Esophagus muscularis mucosa (tissue), 4 donors: Measurements from ENCODE around the gene SLC39A3. TPM values are rescaled to one million over a fixed set of nuclear protein-coding genes. Genes with fewer than 3 reads are reported as not detected.

Experiments
- DNase-seq: peaks from one replicate; pipeline ENCODE4 v3.0.0-alpha.2; 2017; ENCODE audit errors: extremely low spot score
- H3K27ac ChIP-seq, 4 donors: fragments of 200-600 bp; sonication (generic); replicated peaks in 1 of 4; 1 replicate in 3 of 4; 2 replicates in 1 of 4; pipeline ENCODE4 v1.5.1; 2016 to 2019; ENCODE audit warnings: mild to moderate bottlenecking in 1 of 4
- H3K27me3 ChIP-seq, 4 donors: fragments of 200-600 bp; sonication (generic); one replicate each; pipeline versions ENCODE4 v1.5.1 to v1.6.0; 2016 to 2019
- H3K36me3 ChIP-seq, 4 donors: fragments of 200-600 bp; sonication (generic); one replicate each; pipeline ENCODE4 v1.5.1; 2016 to 2019
- H3K4me1 ChIP-seq, 4 donors: fragments of 200-600 bp; sonication (generic); one replicate each; pipeline ENCODE4 v1.5.1; 2016 to 2019
- H3K4me3 ChIP-seq, 4 donors: fragments of 200-600 bp; sonication (generic); 1 replicate in 2 of 4; 2 replicates in 2 of 4; pipeline ENCODE4 v1.5.1; 2016 to 2019; ENCODE audit warnings: mild to moderate bottlenecking in 4 of 4, moderate library complexity in 1 of 4
- H3K9me3 ChIP-seq, 4 donors: fragments of 200-600 bp; sonication (generic); 1 replicate in 3 of 4; 2 replicates in 1 of 4; pipeline ENCODE4 v1.5.1; 2016 to 2019
- EP300 ChIP-seq: sonication (generic); formaldehyde crosslinking; IDR thresholded peaks from one replicate; pipeline ENCODE4 v1.6.1; 2017; ENCODE audit warnings: antibody characterized with exemption
- POLR2A ChIP-seq: fragments of 450-650 bp; IDR thresholded peaks from one replicate; pipeline ENCODE4 v1.6.1; 2017; ENCODE audit warnings: antibody characterized with exemption, moderate library complexity, mild to moderate bottlenecking, low read depth
- POLR2AphosphoS5 ChIP-seq, 2 donors: sonication (generic); formaldehyde crosslinking; IDR thresholded peaks; one replicate each; pipeline ENCODE4 v1.6.1; 2017; ENCODE audit warnings: antibody characterized with exemption in 2 of 2
- WGBS: methylation state at CpG from one replicate; pipeline ENCODE4 v1.1.5; 2018; 5-methylcytosine and 5-hydroxymethylcytosine counted together
- intact Hi-C: fragments of 100-400 bp; cut with DNase I; formaldehyde crosslinking; loops from one replicate; pipeline ENCODE4 v1.15.1; 2023
- total RNA-seq, 4 donors: library from RNA; depleted of rRNA; stranded (reverse); fragments of >200 nt; gene quantifications; one replicate each; pipeline versions ENCODE4 v1.1.0 to v1.2.1, GENCODE V29; 2016
- TF ChIP-seq, protein P1 (sequence below), 3 experiments: fragments of 200-600 bp in 2 of 3; fragments of 450-650 bp in 1 of 3; sonication (generic) in 2 of 3; IDR thresholded peaks; one replicate each; pipeline ENCODE4 v1.5.1; 2017 to 2019; ENCODE audit warnings: antibody characterized with exemption in 3 of 3, mild to moderate bottlenecking in 2 of 3, moderate library complexity in 1 of 3

SLC39A3 gene
- total RNA-seq, 4 donors from 2014 or later = 31.6 to 36.9 (median 33.8) TPM

DNA sequence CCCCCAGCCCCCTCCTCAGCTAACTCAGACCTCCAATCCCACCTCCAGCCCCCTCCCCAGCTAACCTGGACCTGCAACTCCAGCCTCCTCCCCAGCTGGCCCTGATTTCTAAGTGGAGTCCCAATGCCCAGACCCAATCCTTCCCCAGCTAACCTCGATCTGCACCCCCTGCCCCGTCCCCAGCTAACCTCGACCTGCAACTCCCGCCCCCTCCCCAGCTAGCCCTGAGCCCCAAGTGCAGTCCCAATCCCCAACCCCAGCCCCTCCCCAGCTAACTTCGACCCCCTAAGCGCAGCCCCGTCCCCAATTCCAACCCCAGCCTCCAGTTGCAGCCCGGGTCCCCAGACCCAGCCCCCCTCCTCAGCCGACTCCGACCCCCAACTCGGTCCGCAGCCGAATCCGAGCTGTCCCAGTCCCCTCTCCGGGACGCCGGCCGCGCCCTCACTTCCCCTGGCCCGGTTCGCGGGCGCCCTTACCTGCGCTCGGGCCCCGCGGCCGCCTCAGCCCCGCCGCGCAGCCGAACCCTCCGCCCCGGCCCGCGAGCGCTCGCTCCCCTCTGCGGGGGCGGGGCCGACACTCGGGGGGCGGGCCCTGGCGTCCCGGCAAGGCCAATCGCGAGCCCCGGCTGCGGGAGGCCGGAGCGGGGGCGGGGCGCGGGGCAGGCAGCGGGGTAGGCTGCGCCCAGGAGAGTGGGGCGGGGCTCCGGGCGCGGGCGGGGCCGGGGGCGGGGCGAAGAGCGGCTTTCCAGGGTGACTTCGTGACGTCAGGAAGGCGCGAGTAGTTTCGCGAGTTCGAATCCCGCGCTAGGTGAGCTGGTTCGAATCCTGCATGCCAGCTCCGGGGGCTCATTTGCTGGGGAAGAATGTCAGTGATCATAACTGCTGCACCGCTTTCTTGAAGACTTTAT, 37.4 kb downstream of the SLC39A3 start, which contains the start of gene GNG7:
Gene GNG7 (minus strand): TSS at position 525 of the 907 bp plus-strand sequence. CDS start 182,006 bp downstream, outside the sequence.
- peak within 1 kb of the TSS; percentile 71 to 73 (median 72) for H3K4me3 ChIP-seq
- H3K4me1 ChIP-seq = peaks cover 13 to 31% (median 22%) of the 10 kb centered on the region in 4 donors
- WGBS = 5% methylated on average over 10 of the region's 77 CpGs
- peak within 1 kb of the TSS; percentile 69 to 78 (median 76) for H3K27ac ChIP-seq
- no peaks in the 10 kb centered on the region for H3K27me3 ChIP-seq
- no peaks in the 10 kb centered on the region for H3K36me3 ChIP-seq
- DNase-seq = peak; percentile 97
- TF ChIP-seq POLR2A (no peak), POLR2AphosphoS5 (IDR thresholded peaks at IDR 0.05) (peak; percentile 30 to 65), EP300 (no peak)
- no peaks in the 10 kb centered on the region for H3K9me3 ChIP-seq
- intact Hi-C loops = no loop called here

DNA sequence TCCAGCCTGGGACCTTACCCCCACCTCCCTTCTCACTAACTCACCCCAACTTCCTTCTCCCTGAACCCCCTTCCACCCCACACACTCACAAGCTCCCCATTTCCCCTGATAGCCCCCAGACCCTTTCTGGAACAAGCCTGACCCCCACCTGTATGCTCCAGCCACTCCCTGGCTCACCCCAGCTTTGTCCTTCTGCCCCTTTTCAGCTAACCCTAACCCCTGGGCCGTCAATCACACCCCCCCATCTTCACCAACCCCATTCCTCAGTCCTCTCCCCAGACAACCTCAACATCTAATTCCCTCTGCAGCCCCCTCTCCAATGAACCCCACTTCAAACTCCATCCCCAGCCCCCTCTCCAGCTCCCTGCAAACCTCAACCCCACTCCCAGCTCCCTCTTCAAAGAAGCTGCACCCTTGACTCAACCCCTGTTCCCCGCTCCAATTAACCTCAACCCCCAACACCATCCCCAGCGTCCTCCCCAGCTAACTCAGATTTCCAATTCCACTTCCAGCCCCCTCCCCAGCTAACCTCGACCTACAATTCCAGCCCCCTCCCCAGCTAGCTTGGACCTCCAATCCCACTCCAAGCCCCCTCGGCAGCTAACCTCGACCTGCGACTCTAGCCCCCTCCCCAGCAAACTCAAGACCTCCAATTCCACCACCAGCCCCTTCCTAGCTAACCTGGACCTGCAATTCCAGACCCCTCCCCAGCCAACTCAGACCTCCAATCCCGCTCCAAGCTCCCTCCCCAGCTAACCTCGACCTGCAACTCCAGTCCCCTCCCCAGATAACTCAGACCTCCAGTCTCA, 38.3 kb downstream of the SLC39A3 start:
- intact Hi-C loops = no loop called here
- Histone ChIP-seq H3K27ac (peak overlapping the region; percentile 69 to 78 (median 76)), H3K27me3 (no peaks in the 10 kb centered on the region), H3K36me3 (no peaks in the 10 kb centered on the region), H3K4me3 (peak overlapping the region; percentile 71 to 73 (median 72)), H3K4me1 (peaks cover 13 to 31% (median 22%) of the 10 kb centered on the region in 4 donors), H3K9me3 (no peaks in the 10 kb centered on the region)
- DNase-seq = no peak
- TF ChIP-seq, protein P1, sequence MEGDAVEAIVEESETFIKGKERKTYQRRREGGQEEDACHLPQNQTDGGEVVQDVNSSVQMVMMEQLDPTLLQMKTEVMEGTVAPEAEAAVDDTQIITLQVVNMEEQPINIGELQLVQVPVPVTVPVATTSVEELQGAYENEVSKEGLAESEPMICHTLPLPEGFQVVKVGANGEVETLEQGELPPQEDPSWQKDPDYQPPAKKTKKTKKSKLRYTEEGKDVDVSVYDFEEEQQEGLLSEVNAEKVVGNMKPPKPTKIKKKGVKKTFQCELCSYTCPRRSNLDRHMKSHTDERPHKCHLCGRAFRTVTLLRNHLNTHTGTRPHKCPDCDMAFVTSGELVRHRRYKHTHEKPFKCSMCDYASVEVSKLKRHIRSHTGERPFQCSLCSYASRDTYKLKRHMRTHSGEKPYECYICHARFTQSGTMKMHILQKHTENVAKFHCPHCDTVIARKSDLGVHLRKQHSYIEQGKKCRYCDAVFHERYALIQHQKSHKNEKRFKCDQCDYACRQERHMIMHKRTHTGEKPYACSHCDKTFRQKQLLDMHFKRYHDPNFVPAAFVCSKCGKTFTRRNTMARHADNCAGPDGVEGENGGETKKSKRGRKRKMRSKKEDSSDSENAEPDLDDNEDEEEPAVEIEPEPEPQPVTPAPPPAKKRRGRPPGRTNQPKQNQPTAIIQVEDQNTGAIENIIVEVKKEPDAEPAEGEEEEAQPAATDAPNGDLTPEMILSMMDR (IDR thresholded peaks at IDR 0.05) = no peak
- TF ChIP-seq EP300 (no peak), POLR2AphosphoS5 (IDR thresholded peaks at IDR 0.05) (no peak), POLR2A (no peak)
- 13% methylated on average over 9 of the region's 9 CpGs for WGBS

DNA sequence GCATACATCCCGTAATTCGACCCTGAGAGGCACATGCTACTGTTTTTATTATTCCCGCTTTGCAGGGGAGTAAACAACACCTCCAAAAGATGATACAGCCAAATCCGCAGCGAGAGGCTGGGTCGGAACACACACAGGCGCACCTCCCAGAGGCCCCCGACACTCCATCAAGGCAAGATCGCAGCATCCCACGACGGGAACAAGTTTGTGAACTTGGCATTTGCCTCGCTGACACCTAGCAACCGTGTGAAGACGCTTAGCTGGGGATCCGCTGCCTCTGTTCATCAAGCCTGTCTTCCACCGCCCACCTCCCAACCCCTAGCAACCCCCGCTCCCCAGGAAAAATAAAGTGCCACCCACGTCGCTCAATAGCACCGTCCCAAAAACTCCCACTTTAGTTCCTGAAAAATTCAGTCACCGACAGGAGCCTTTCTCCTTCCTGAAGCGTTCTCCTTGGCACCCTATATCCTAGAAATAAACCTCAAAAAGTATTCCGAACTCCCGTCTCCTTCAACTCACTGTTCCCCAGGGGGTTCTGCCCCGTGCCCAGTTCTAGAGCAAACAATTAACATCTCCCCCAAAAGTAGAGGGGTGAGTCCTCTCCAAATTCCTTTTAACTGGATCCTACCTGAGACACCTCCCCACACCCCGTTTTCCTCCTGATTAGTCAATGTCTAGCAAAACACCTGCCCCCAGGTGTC, 39.0 kb downstream of the SLC39A3 start:
- no peaks in the 10 kb centered on the region for H3K9me3 ChIP-seq
- intact Hi-C loops = no loop called here
- H3K36me3 ChIP-seq = no peaks in the 10 kb centered on the region
- H3K27me3 ChIP-seq = no peaks in the 10 kb centered on the region
- H3K4me3 ChIP-seq = no peak overlapping the region
- H3K27ac ChIP-seq = no peak overlapping the region
- TF ChIP-seq EP300 (no peak), POLR2AphosphoS5 (IDR thresholded peaks at IDR 0.05) (no peak)
- DNase-seq = no peak
- peaks cover 15 to 34% (median 28%) of the 10 kb centered on the region in 4 donors for H3K4me1 ChIP-seq
- 48% methylated on average over 26 of the region's 26 CpGs for WGBS

DNA sequence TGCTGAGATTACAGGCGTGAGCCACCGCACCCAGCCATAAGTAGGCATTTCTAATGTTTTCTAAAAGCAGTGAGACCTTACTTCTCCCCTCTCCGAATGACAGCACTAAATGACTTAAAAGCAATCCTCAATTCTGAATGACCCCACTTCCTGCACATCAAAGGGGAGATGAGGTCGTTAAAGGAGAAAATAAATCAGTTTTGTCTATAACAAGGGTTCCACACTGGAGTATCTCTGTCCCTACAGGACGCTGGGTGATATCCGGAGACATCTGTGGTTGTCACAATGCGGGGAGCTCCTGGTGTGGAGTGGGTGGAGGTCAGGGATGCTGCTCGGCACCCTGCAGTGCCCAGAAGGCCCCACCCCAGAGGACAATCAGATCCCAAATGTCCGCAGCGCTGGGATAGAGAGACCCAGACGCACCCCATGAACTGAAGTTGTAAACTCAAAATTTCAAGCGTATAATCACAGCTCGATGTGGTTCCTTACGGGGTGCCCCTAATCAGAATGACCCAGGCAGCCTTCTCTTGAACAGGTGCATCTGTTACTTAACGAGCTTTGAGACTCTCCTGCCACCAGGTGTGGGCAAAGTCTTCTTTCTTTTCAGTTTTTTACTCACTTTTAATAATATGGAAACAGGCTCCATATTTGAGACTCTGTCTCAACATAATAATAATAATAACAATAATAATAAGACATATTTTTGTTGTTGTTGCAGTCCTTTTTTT, 40.2 kb downstream of the SLC39A3 start:
- H3K4me3 ChIP-seq = no peak overlapping the region
- TF ChIP-seq, protein P1 (IDR thresholded peaks at IDR 0.05) = no peak
- TF ChIP-seq POLR2A (no peak), EP300 (no peak)
- H3K27me3 ChIP-seq = no peaks in the 10 kb centered on the region
- DNase-seq = no peak
- no peaks in the 10 kb centered on the region for H3K36me3 ChIP-seq
- H3K9me3 ChIP-seq = no peaks in the 10 kb centered on the region
- intact Hi-C loops = no loop called here
- H3K4me1 ChIP-seq = peaks cover 27 to 46% (median 40%) of the 10 kb centered on the region in 4 donors
- WGBS = 91% methylated on average over 13 of the region's 15 CpGs
- no peak overlapping the region for H3K27ac ChIP-seq

DNA sequence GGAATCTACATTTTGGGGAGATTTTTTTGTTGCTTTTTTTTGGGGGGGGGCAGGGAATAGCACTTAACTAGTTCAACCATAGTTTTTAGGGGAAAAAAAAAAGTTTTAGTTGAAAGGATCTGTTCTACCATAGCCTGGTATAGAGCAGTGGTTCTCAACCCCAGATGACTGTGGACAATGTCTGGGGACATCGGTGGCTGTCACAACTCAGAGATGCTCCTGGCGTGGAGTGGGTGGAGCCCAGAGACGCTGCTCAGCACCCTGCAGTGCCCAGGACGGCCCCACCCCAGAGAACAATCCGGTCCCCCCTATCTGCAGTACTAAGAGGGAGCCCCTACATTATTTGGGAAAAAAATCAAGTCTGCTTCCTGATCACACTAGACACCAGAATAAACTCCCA, 45.6 kb downstream of the SLC39A3 start:
- 84% methylated on average over 5 of the region's 5 CpGs for WGBS
- peaks cover 0 to 3% (median 0%) of the 10 kb centered on the region in 4 donors for H3K36me3 ChIP-seq
- peak overlapping the region; percentile 44 to 82 (median 72) for H3K27ac ChIP-seq
- no peak for DNase-seq
- H3K4me3 ChIP-seq = no peak overlapping the region
- H3K4me1 ChIP-seq = peaks cover 26 to 36% (median 28%) of the 10 kb centered on the region in 4 donors
- no peaks in the 10 kb centered on the region for H3K9me3 ChIP-seq
- H3K27me3 ChIP-seq = no peaks in the 10 kb centered on the region
- intact Hi-C loops = no loop called here
- no peak for TF ChIP-seq POLR2AphosphoS5 (IDR thresholded peaks at IDR 0.05)
- TF ChIP-seq, protein P1 (IDR thresholded peaks at IDR 0.05) = no peak
- TF ChIP-seq EP300 = no peak
- TF ChIP-seq POLR2A = no peak
